MM.1S (cell line): Measurements from ENCODE around the gene EXOSC6.
"Not testable (repeated sequence)": the region's sequence is repeated elsewhere in the genome, so short reads cannot be mapped to it uniquely, and the experiment has no call there.

Experiments
- DNase-seq: peaks from one replicate; pipeline ENCODE4 v3.0.0-alpha.2; 2015
- H2AFZ ChIP-seq: fragments of 300-600 bp; sonication (generic); 2 replicates; pipeline ENCODE4 v1.6.0; 2016; ENCODE audit warnings: antibody characterized with exemption, low read length
- H3F3A ChIP-seq: fragments of 300-600 bp; sonication (generic); 2 replicates; pipeline ENCODE4 v1.6.1; 2016; ENCODE audit warnings: mild to moderate bottlenecking, antibody characterized with exemption, low read length, moderate library complexity, mixed read lengths; ENCODE audit not compliant: insufficient read depth
- H3K27ac ChIP-seq: fragments of 300-600 bp; sonication (generic); 2 replicates; pipeline ENCODE4 v1.5.1; 2016; ENCODE audit warnings: mild to moderate bottlenecking, low read length
- H3K27me3 ChIP-seq: fragments of 300-600 bp; sonication (generic); replicated peaks from 2 replicates; pipeline ENCODE4 v1.6.0; 2016; ENCODE audit warnings: low read length; ENCODE audit not compliant: insufficient read depth
- H3K36me3 ChIP-seq: fragments of 300-600 bp; sonication (generic); replicated peaks from 2 replicates; pipeline ENCODE4 v1.6.1; 2016; ENCODE audit warnings: mild to moderate bottlenecking, low read length, mixed read lengths; ENCODE audit not compliant: insufficient read depth
- H3K4me1 ChIP-seq: fragments of 300-600 bp; sonication (generic); 2 replicates; pipeline ENCODE4 v1.6.1; 2016; ENCODE audit warnings: low read length, mixed read lengths
- H3K4me2 ChIP-seq: fragments of 300-600 bp; sonication (generic); 2 replicates; pipeline ENCODE4 v1.6.0; 2016; ENCODE audit warnings: low read depth, low read length
- H3K4me3 ChIP-seq: fragments of 300-600 bp; sonication (generic); 2 replicates; pipeline ENCODE4 v1.5.1; 2016; ENCODE audit warnings: low read length, mixed read lengths
- H3K79me2 ChIP-seq: fragments of 300-600 bp; sonication (generic); 2 replicates; pipeline ENCODE4 v1.6.1; 2016; ENCODE audit warnings: mixed run types, low read length, mixed read lengths
- H3K9ac ChIP-seq: fragments of 300-600 bp; sonication (generic); 2 replicates; pipeline ENCODE4 v1.6.1; 2016; ENCODE audit warnings: low read length, mixed read lengths
- H3K9me2 ChIP-seq: fragments of 300-600 bp; sonication (generic); replicated peaks from 2 replicates; pipeline ENCODE4 v1.6.1; 2016; ENCODE audit warnings: mild to moderate bottlenecking, low read length, mixed read lengths; ENCODE audit not compliant: insufficient read depth
- H3K9me3 ChIP-seq: fragments of 300-600 bp; sonication (generic); replicated peaks from 2 replicates; pipeline ENCODE4 v1.6.1; 2016; ENCODE audit warnings: mild to moderate bottlenecking, low read length, mixed read lengths; ENCODE audit not compliant: insufficient read depth
- H4K20me1 ChIP-seq: fragments of 300-600 bp; sonication (generic); 2 replicates; pipeline ENCODE4 v1.6.1; 2016; ENCODE audit warnings: mild to moderate bottlenecking, low read length, moderate library complexity, mixed read lengths; ENCODE audit not compliant: insufficient read depth
- CTCF ChIP-seq: fragments of 300-600 bp; sonication (generic); IDR thresholded peaks from 2 replicates; pipeline ENCODE4 v1.5.1; 2016; ENCODE audit warnings: antibody characterized with exemption, low read length, mixed read lengths
- EZH2 ChIP-seq: fragments of 300-600 bp; sonication (generic); optimal IDR thresholded peaks from 2 replicates; pipeline ENCODE3; 2017; ENCODE audit warnings: low read depth, mild to moderate bottlenecking, antibody characterized with exemption, low read length, mixed read lengths
- EZH2phosphoT487 ChIP-seq: fragments of 300-600 bp; sonication (generic); IDR thresholded peaks from 2 replicates; pipeline ENCODE4 v1.6.1; 2018; ENCODE audit warnings: antibody characterized with exemption, low read length

EXOSC6 gene

GRCh38 chr16:70267516-70267915 lies 15.8 kb upstream of the EXOSC6 start:
- TF ChIP-seq CTCF, result peak; percentile 52
- TF ChIP-seq EZH2, result no peak
- TF ChIP-seq EZH2phosphoT487, result no peak
- Histone ChIP-seq H4K20me1 (no peaks in the 10 kb centered on the region), H3K4me3 (no peak overlapping the region), H3K4me1 (no peaks in the 10 kb centered on the region), H3K79me2 (peaks cover 26% of the 10 kb centered on the region), H2AFZ (no peak overlapping the region), H3K9me2 (no peaks in the 10 kb centered on the region), H3K9me3 (no peaks in the 10 kb centered on the region), H3K36me3 (peaks cover 27% of the 10 kb centered on the region), H3K27ac (no peak overlapping the region), H3F3A (no peaks in the 10 kb centered on the region), H3K27me3 (no peaks in the 10 kb centered on the region), H3K9ac (no peak overlapping the region), H3K4me2 (no peak overlapping the region)
- no peak for DNase-seq

- not testable (repeated sequence) for H3K27ac ChIP-seq, H3F3A ChIP-seq, H3K4me3 ChIP-seq, H3K4me1 ChIP-seq, H4K20me1 ChIP-seq, H3K9me2 ChIP-seq, H3K4me2 ChIP-seq, H3K79me2 ChIP-seq, H2AFZ ChIP-seq, H3K9ac ChIP-seq, DNase-seq, H3K9me3 ChIP-seq, H3K27me3 ChIP-seq
- H3K36me3 ChIP-seq, result peaks cover 19% of the 10 kb centered on the region
Measured at GRCh38 chr16:70259903-70260302, 8.2 kb upstream of the EXOSC6 start.

GRCh38 chr16:70258946-70259345 lies 7.2 kb upstream of the EXOSC6 start:
- Histone ChIP-seq H3K4me2 (no peak overlapping the region), H3K9me3 (no peaks in the 10 kb centered on the region), H3K4me3 (no peak overlapping the region), H3K9me2 (no peaks in the 10 kb centered on the region), H3K4me1 (no peaks in the 10 kb centered on the region), H3K36me3 (peaks cover 16% of the 10 kb centered on the region), H3F3A (peaks cover 10% of the 10 kb centered on the region; the same call in 1 of the 2 replicates), H3K27ac (no peak overlapping the region), H3K27me3 (no peaks in the 10 kb centered on the region), H3K9ac (no peak overlapping the region), H4K20me1 (no peaks in the 10 kb centered on the region), H3K79me2 (no peaks in the 10 kb centered on the region), H2AFZ (no peak overlapping the region)
- no peak for DNase-seq
- TF ChIP-seq EZH2phosphoT487, result no peak
- no peak for TF ChIP-seq EZH2
- no peak for TF ChIP-seq CTCF

GRCh38 chr16:70258065-70258464 lies 6.3 kb upstream of the EXOSC6 start:
- H3K79me2 ChIP-seq, result no peaks in the 10 kb centered on the region
- H3K9ac ChIP-seq, result no peak overlapping the region
- TF ChIP-seq CTCF, result no peak
- no peaks in the 10 kb centered on the region for H3K9me2 ChIP-seq
- no peaks in the 10 kb centered on the region for H3K9me3 ChIP-seq
- H3F3A ChIP-seq, result peaks cover 15% of the 10 kb centered on the region; the same call in 1 of the 2 replicates
- peaks cover 19% of the 10 kb centered on the region for H3K36me3 ChIP-seq
- H3K27me3 ChIP-seq, result no peaks in the 10 kb centered on the region
- no peak overlapping the region for H3K27ac ChIP-seq
- no peak for DNase-seq
- no peak overlapping the region for H3K4me3 ChIP-seq
- no peak overlapping the region for H3K4me2 ChIP-seq
- no peaks in the 10 kb centered on the region for H3K4me1 ChIP-seq
- H4K20me1 ChIP-seq, result no peaks in the 10 kb centered on the region
- H2AFZ ChIP-seq, result no peak overlapping the region
